Liver (tissue), 9 donors: Measurements from ENCODE around the gene PROX2. TPM values are rescaled to one million over a fixed set of nuclear protein-coding genes. Genes with fewer than 3 reads are reported as not detected.

Experiments used
- DNase-seq: peaks from one replicate; pipeline ENCODE4 v3.0.0-alpha.2; 2017; ENCODE audit warnings: low spot score
- H3K27ac ChIP-seq, 2 donors: one replicate each; pipeline ENCODE4 v1.7.0; 2013; ENCODE audit warnings: inconsistent platforms in 2 of 2, low read length in 2 of 2, control low read depth in 1 of 2, low read depth in 1 of 2, mild to moderate bottlenecking in 1 of 2
- H3K27me3 ChIP-seq, 4 donors: one replicate each; pipeline versions ENCODE4 v1.6.1 to v1.7.0; 2013; ENCODE audit warnings: low read length in 3 of 4, inconsistent platforms in 1 of 4, mild to moderate bottlenecking in 1 of 4, moderate library complexity in 1 of 4; ENCODE audit not compliant: control insufficient read depth in 4 of 4, insufficient read depth in 4 of 4
- H3K36me3 ChIP-seq, 4 donors: one replicate each; pipeline versions ENCODE4 v1.6.1 to v1.7.0; 2013; ENCODE audit warnings: low read length in 3 of 4, mild to moderate bottlenecking in 3 of 4, low read depth in 1 of 4, moderate library complexity in 1 of 4; ENCODE audit not compliant: control insufficient read depth in 4 of 4, insufficient read depth in 3 of 4
- H3K4me1 ChIP-seq, 4 donors: one replicate each; pipeline versions ENCODE4 v1.6.1 to v1.7.0; 2013; ENCODE audit warnings: low read length in 3 of 4, mild to moderate bottlenecking in 3 of 4, moderate library complexity in 1 of 4; ENCODE audit not compliant: control insufficient read depth in 4 of 4, insufficient read depth in 4 of 4
- H3K4me3 ChIP-seq, 3 donors: one replicate each; pipeline versions ENCODE4 v1.6.1 to v1.7.0; 2013; ENCODE audit warnings: low read length in 3 of 3, control low read depth in 1 of 3, low read depth in 1 of 3, mild to moderate bottlenecking in 1 of 3
- H3K9ac ChIP-seq, 2 donors: one replicate each; pipeline ENCODE4 v1.7.0; 2013; ENCODE audit warnings: low read length in 2 of 2, mild to moderate bottlenecking in 2 of 2, moderate library complexity in 2 of 2, control low read depth in 1 of 2, low read depth in 1 of 2
- H3K9me3 ChIP-seq, 4 donors: one replicate each; pipeline versions ENCODE4 v1.6.1 to v1.7.0; 2013; ENCODE audit warnings: low read length in 3 of 4; ENCODE audit not compliant: control insufficient read depth in 4 of 4
- ATF3 ChIP-seq: IDR thresholded peaks from 2 replicates; pipeline ENCODE4 v1.6.1; 2016; ENCODE audit warnings: antibody characterized with exemption
- CTCF ChIP-seq: fragments of 150-350 bp; IDR thresholded peaks from 2 replicates; pipeline ENCODE4 v1.5.1; 2017; ENCODE audit warnings: improper control_type of control experiment, low read depth, low read length; ENCODE audit not compliant: missing input control
- EGR1 ChIP-seq, 2 donors: IDR thresholded peaks; 2 replicates each; pipeline ENCODE4 v1.6.1; 2016 to 2018; ENCODE audit warnings: antibody characterized with exemption in 2 of 2, low read depth in 2 of 2
- FOXA1 ChIP-seq: IDR thresholded peaks from 2 replicates; pipeline ENCODE4 v1.6.1; 2016; ENCODE audit warnings: antibody characterized with exemption
- FOXA2 ChIP-seq: IDR thresholded peaks from 2 replicates; pipeline ENCODE4 v1.6.1; 2016; ENCODE audit warnings: antibody characterized with exemption
- GABPA ChIP-seq, 2 donors: IDR thresholded peaks in 1 of 2; conservative IDR thresholded peaks in 1 of 2; 2 replicates each; pipeline ENCODE4 v1.6.1; 2016; ENCODE audit warnings: antibody characterized with exemption in 2 of 2, mild to moderate bottlenecking in 1 of 2, moderate library complexity in 1 of 2
- HNF4A ChIP-seq, 2 donors: conservative IDR thresholded peaks; 2 replicates each; pipeline ENCODE4 v1.6.1; 2016; ENCODE audit warnings: antibody characterized with exemption in 2 of 2, mild to moderate bottlenecking in 2 of 2
- HNF4G ChIP-seq: IDR thresholded peaks from 2 replicates; pipeline ENCODE4 v1.6.1; 2016; ENCODE audit warnings: antibody characterized with exemption
- JUND ChIP-seq, 2 donors: IDR thresholded peaks; 2 replicates each; pipeline ENCODE4 v1.6.1; 2016; ENCODE audit warnings: antibody characterized with exemption in 2 of 2
- NR2F2 ChIP-seq: IDR thresholded peaks from 2 replicates; pipeline ENCODE4 v1.6.1; 2016; ENCODE audit warnings: antibody characterized with exemption
- RAD21 ChIP-seq, 2 donors: IDR thresholded peaks; 2 replicates each; pipeline ENCODE4 v1.6.1; 2016; ENCODE audit warnings: antibody characterized with exemption in 2 of 2, mild to moderate bottlenecking in 2 of 2
- RXRA ChIP-seq, 2 donors: IDR thresholded peaks; 2 replicates each; pipeline ENCODE4 v1.6.1; 2017 to 2018; ENCODE audit warnings: antibody characterized with exemption in 2 of 2, mild to moderate bottlenecking in 1 of 2
- SP1 ChIP-seq: IDR thresholded peaks from 2 replicates; pipeline ENCODE4 v1.6.1; 2018; ENCODE audit warnings: antibody characterized with exemption, mild to moderate bottlenecking
- TAF1 ChIP-seq: conservative IDR thresholded peaks from 2 replicates; pipeline ENCODE4 v1.6.1; 2016; ENCODE audit warnings: antibody characterized with exemption, mild to moderate bottlenecking
- YY1 ChIP-seq: IDR thresholded peaks from 2 replicates; pipeline ENCODE4 v1.6.1; 2016; ENCODE audit warnings: antibody characterized with exemption, mild to moderate bottlenecking
- ZBTB33 ChIP-seq: IDR thresholded peaks from 2 replicates; pipeline ENCODE4 v1.6.1; 2016; ENCODE audit warnings: antibody characterized with exemption
- WGBS: extraction: QIAGEN DNeasy Blood & Tissue Kit; methylation state at CpG from one replicate; pipeline ENCODE4 v1.1.7; 2013; 5-methylcytosine and 5-hydroxymethylcytosine counted together
- polyA plus RNA-seq, 2 donors: library from polyadenylated mRNA; stranded (reverse) in 1 of 2; unstranded in 1 of 2; fragments of 200-250 nt in 1 of 2; fragments of >200 nt in 1 of 2; fragmentation: Nextera tagmentation in 1 of 2; extraction: Ambion mirVana in 1 of 2; gene quantifications; one replicate each; pipeline versions ENCODE4 v1.2.1 to v1.2.3, GENCODE V29; 2013 to 2015
- total RNA-seq, 2 donors: library from RNA; depleted of rRNA; stranded (reverse); fragments of >200 nt; gene quantifications; one replicate each; pipeline ENCODE4 v1.2.3, GENCODE V29; 2014
- TF ChIP-seq, protein P1 (sequence below): IDR thresholded peaks from 2 replicates; pipeline ENCODE4 v1.6.1; 2016; ENCODE audit warnings: antibody characterized with exemption
- TF ChIP-seq, protein P2 (sequence below): IDR thresholded peaks from 2 replicates; pipeline ENCODE4 v1.6.1; 2016; ENCODE audit warnings: antibody characterized with exemption, mild to moderate bottlenecking
- donor health status: healthy.
- donor health status: healthy.
- donor health status: healthy.
- donor health status: healthy.
- donor health status: healthy.

Gene PROX2
- total and polyA plus RNA-seq, 4 donors = 0.06 TPM; not detected in 3

GRCh38 chr14:74915826-74916225 lies 39.9 kb upstream of the PROX2 start:
- 54% methylated on average over 7 of the region's 7 CpGs for WGBS
- TF ChIP-seq HNF4G (no peak), ATF3 (no peak), ZBTB33 (no peak), YY1 (no peak), HNF4A (conservative IDR thresholded peaks at IDR 0.05) (no peak), RXRA (IDR thresholded peaks at IDR 0.05) (no peak), CTCF (no peak), FOXA2 (no peak), NR2F2 (no peak), FOXA1 (no peak), EGR1 (IDR thresholded peaks at IDR 0.05; ENCODE audit: low read depth in 2 of 2) (no peak), JUND (IDR thresholded peaks at IDR 0.05) (no peak)
- TF ChIP-seq, protein P1, sequence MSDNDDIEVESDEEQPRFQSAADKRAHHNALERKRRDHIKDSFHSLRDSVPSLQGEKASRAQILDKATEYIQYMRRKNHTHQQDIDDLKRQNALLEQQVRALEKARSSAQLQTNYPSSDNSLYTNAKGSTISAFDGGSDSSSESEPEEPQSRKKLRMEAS = no peak
- no peak overlapping the region for H3K4me3 ChIP-seq
- H3K27ac ChIP-seq = peak overlapping the region in 1 of 2 donors; percentile 17
- no peaks in the 10 kb centered on the region for H3K36me3 ChIP-seq
- no peaks in the 10 kb centered on the region for H3K9me3 ChIP-seq
- H3K27me3 ChIP-seq = no peaks in the 10 kb centered on the region
- no peak for DNase-seq
- no peak overlapping the region for H3K9ac ChIP-seq
- peaks cover 0 to 5% (median 2%) of the 10 kb centered on the region in 4 donors for H3K4me1 ChIP-seq

- no peak for DNase-seq
- H3K27me3 ChIP-seq = no peaks in the 10 kb centered on the region
- no peaks in the 10 kb centered on the region for H3K36me3 ChIP-seq
- no peak overlapping the region for H3K27ac ChIP-seq
- H3K4me3 ChIP-seq = no peak overlapping the region
- WGBS = 92% methylated on average over 4 of the region's 4 CpGs
- TF ChIP-seq FOXA1 (no peak), RAD21 (IDR thresholded peaks at IDR 0.05) (no peak), GABPA (IDR thresholded peaks at IDR 0.05 in 1 of 2, conservative IDR thresholded peaks at IDR 0.05 in 1 of 2) (no peak), EGR1 (IDR thresholded peaks at IDR 0.05; ENCODE audit: low read depth in 2 of 2) (no peak), HNF4G (no peak), TAF1 (no peak), ZBTB33 (no peak), FOXA2 (no peak), JUND (IDR thresholded peaks at IDR 0.05) (no peak), SP1 (no peak), NR2F2 (no peak), CTCF (no peak), RXRA (IDR thresholded peaks at IDR 0.05) (no peak), ATF3 (no peak), HNF4A (conservative IDR thresholded peaks at IDR 0.05) (no peak), YY1 (no peak)
- TF ChIP-seq, protein P2, sequence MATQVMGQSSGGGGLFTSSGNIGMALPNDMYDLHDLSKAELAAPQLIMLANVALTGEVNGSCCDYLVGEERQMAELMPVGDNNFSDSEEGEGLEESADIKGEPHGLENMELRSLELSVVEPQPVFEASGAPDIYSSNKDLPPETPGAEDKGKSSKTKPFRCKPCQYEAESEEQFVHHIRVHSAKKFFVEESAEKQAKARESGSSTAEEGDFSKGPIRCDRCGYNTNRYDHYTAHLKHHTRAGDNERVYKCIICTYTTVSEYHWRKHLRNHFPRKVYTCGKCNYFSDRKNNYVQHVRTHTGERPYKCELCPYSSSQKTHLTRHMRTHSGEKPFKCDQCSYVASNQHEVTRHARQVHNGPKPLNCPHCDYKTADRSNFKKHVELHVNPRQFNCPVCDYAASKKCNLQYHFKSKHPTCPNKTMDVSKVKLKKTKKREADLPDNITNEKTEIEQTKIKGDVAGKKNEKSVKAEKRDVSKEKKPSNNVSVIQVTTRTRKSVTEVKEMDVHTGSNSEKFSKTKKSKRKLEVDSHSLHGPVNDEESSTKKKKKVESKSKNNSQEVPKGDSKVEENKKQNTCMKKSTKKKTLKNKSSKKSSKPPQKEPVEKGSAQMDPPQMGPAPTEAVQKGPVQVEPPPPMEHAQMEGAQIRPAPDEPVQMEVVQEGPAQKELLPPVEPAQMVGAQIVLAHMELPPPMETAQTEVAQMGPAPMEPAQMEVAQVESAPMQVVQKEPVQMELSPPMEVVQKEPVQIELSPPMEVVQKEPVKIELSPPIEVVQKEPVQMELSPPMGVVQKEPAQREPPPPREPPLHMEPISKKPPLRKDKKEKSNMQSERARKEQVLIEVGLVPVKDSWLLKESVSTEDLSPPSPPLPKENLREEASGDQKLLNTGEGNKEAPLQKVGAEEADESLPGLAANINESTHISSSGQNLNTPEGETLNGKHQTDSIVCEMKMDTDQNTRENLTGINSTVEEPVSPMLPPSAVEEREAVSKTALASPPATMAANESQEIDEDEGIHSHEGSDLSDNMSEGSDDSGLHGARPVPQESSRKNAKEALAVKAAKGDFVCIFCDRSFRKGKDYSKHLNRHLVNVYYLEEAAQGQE = no peak
- TF ChIP-seq, protein P1 = no peak
- peaks cover 0 to 5% (median 2%) of the 10 kb centered on the region in 4 donors for H3K4me1 ChIP-seq
- H3K9ac ChIP-seq = no peak overlapping the region
- no peaks in the 10 kb centered on the region for H3K9me3 ChIP-seq
Measured at GRCh38 chr14:74915426-74915825, 39.5 kb upstream of the PROX2 start.
